Measurements from ENCODE around the gene MEMO1.
"Not testable (repeated sequence)": the region's sequence is repeated elsewhere in the genome, so short reads cannot be mapped to it uniquely, and the experiment has no call there.

MEMO1 gene

GRCh38 chr2:31997653-31998052 is 13.2 kb downstream of the MEMO1 start:
- no peak for DNase-seq

DNA sequence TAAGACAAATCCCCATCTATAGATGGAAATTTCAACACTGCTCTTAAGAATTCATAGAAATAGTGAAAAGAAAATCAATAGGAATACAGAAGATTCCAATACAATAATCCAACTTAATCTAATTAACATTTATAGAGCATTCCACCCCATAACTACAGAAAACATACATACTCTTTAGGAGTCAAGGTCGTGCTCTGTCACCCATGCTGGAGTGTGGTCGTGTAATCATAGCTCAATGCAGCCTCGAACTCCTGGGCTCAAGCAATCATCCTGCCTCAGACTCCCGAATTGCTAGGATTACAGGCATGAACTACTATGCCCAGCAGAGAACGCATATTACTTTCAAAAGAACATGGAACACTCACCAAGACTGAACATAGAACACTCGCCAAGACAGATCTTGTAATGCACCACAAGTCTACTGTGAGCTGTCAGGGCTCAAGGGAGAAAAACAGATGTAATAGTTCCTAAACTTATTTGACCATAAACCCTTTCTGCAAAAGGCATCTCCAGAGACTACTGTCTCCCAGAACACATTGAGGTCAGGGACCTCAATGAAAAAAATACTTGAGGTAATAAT is 14.1 kb downstream of the MEMO1 start:
- DNase-seq, result no peak

- no peak for DNase-seq
Observed at GRCh38 chr2:31992934-31993333, 17.9 kb downstream of the MEMO1 start.

DNA sequence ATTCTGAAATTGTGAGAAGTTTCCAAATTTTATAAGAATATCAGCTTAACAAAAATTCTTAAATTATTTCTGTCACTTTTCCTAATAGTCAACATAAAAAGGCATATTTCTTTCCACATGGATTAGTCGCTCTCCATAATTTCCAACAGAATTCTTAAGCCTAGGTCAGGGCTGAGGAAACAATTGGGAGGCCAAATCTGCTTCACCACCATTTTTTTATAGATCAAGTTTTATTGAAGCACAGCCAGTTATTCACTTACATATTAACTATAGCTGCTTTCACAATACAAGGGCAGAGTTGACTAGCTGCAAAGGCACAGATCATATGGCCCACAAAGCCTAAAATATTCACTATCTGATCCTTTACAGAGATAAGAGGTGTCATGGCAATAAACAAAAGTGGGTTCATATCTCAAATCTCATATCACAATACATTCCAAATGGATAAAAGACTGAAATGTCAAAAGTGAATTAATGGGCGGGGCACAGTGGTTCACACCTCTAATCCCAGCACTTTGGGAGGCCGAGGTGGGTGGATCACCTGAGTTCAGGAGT is 18.7 kb downstream of the MEMO1 start:
- DNase-seq, result no peak

GRCh38 chr2:31989946-31990345 is 20.9 kb downstream of the MEMO1 start:
- DNase-seq, result no peak

DNA sequence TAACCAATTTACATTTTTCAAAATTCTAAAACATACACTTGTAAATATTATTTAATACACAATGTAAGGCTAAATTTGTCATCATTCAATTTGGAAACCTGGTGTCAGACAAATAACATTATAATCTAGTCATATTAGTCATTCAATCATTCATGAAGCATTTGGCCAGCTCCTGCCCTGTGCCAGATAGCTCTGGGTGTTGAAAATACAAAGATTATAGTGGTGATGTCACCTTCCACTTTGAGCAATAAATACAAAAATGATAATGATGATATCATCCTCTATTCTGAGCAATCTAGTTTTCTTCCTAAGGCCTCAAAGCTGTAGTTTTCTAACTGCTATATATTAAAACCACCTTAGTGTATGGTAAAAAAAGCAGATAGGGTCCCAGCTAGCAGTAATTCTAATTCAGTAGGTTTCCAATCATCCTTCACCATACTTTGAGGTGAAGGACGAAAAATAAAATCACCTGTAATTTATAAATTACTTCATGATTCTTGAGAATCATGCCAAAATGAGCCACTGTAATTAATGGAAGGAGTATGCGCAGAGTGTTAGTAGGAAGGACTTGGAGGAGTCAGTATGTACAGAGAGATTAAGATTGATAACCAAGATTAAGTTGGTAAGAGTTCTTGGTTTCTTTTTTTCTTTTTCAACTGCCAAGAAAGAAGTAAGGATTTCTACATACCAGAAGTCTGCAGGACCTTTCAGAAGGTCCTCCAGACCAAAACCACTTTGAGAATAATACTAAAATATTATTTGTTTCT is 23.2 kb downstream of the MEMO1 start:
- DNase-seq, result no peak

DNA sequence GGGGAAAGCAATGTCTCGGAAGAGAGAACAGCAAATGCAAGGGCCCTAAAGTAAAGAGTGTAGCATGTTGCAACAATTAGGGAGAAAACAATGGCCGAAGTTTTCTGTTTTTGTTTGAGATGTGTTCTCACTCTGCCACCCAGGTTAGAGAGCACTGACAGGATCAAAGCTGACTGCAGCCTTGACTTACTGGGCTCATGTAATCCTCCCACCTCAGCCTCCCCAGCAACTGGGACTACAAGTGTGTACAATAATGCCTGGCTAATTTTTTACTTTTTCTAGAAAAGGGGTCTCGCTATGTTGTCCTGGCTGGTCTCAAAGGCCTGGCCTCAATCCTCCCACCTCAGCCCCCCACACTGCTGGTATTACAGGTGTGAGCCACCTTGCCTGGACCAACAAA is 23.9 kb downstream of the MEMO1 start:
- no peak for DNase-seq

- DNase-seq, result no peak
Observed at GRCh38 chr2:31983762-31984467, 26.9 kb downstream of the MEMO1 start.

- no peak for DNase-seq
Observed at GRCh38 chr2:31980674-31981356, 30.0 kb downstream of the MEMO1 start.

DNA sequence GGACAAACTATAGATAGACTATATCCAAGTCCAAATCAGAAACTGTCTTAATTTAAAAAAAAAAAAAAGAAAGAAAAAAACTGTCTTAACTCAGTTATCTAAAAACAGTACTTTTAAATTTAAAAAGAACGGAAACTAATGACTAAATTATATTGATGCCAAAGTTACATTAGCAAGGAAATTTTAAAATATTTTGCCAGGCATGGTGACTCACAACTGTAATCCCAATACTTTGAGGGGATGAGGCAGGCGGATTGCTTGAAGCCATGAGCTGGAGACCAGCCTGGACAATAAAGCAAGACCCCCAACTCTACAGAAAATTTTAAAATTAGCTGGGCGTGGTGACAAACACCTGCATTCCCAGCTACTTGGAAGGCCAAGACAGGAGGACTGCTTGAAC is 30.9 kb downstream of the MEMO1 start:
- no peak for DNase-seq

GRCh38 chr2:31979018-31979417 is 31.8 kb downstream of the MEMO1 start:
- DNase-seq, result no peak

GRCh38 chr2:31978436-31978835 is 32.4 kb downstream of the MEMO1 start:
- DNase-seq, result no peak

- DNase-seq, result no peak
Observed at GRCh38 chr2:31973665-31974064, 37.1 kb downstream of the MEMO1 start.

- no peak for DNase-seq
Observed at GRCh38 chr2:31972059-31972458, 38.7 kb downstream of the MEMO1 start.

DNA sequence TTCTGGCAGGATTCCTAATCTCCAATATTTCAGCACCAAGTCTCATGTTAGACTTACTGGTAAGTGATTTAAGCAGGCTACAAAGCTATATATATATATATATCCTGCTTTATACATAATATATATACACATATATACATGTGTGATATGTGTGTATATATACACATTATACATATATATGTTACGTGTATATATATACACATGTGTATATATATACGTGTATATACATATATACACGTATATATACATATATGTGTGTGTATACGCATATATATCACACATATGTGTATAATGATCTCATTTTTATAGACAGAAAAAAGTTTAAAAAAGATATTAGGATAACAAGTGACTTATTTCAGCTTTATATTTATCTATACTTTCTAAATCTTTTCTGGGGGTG is 41.6 kb downstream of the MEMO1 start:
- no peak for DNase-seq

- no peak for DNase-seq
Observed at GRCh38 chr2:31967790-31968189, 43.0 kb downstream of the MEMO1 start.

DNA sequence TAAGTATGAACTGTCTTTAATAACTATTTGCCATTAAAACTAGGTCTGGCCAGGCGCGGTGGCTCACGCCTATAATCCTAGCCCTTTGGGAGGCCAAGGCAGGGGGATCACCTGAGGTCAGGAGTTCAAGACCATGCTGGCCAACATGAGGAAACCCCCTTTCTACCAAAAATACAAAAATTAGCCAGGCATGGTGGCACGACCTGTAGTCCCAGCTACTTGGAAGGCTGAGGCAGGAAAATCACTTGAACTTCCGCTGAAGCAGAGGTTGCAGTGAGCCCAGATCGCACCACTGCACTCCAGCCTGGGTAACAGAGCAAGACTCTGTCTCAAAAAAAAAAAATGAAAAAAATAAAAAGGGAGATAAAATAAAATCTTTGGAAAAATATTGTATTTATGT is 44.4 kb downstream of the MEMO1 start:
- DNase-seq, result not testable (repeated sequence)

DNA sequence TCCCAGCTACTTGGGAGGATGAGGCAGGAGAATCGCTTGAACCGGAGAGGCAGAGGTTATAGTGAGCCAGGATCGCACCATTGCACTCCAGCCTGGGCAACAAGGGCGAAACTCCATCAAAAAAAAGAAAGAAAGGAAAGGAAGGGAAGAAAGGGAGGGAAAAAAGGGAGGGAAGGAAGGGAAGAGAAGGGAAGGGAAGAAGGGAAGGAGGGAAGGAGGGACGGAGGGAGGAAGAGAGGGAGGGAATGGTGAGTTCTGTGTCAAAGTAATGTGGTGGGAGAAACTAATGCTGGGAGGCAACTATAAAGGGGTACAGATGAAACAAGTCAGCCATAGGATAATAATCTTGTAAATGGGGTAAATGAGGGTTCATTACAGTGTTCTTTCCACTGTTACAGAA is 45.7 kb downstream of the MEMO1 start:
- DNase-seq, result no peak

GRCh38 chr2:31962757-31963361 is 47.9 kb downstream of the MEMO1 start:
- peak; percentile 94 for DNase-seq

DNA sequence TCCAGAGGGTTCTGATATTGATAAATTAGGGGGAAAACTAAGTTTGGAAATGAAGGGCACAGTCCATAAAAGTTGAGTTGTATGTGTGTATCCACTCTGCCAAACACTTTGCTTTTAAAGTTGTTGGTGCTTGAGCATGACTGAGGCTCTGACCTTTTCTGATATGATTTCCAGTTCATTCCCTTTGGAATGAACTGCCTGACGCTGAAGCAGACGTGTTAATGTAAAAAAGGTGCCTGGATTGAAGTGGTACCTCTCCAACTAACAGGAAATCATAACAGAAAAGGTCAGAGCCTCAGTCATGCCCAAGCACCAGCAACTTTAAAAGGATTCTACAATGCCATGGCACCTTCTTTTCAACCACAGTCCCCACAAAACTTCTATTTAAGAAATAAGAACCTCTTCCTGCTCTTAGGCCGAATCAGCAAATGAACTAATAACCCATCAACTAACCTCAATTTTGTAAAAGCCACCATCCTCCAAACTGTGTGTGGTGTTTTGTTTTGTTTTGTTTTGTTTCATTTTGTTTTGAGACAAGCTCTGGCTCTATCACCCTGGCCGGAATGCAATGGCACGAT is 52.6 kb downstream of the MEMO1 start:
- no peak for DNase-seq

DNA sequence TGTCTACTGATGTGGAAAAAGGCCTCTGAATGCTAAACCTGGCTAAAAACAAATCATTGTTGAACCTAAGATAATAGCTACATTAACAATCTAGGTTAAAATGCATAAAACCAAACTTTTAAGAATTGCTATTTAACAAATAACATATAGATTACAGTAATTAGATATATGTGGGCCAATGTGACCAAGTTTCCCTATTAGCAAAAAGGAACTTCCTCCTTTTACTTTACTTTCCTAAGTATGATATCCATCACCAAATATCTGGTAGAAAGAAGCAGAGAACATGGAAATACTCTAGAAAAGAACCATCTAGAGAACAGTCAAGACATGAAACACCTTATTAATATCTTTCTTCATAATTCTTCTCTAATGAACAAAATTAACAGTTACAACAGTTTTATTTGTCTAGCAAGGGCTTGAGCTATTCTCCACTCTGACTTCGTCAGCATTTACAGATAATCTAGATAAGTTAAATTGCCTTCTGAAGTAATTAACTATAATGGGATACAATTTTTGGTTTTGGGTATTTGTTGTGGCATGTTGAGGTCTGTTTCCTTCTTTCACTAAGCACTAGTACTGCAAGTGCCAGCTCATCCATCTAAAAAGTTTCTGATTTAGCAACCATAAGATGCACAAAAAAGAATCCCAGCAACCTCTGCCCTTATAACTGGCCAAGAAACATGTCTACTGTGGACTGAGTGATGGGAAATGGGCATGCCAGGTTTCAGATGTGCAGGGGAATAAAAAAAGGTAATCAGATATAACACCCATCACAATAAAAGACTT is 53.3 kb downstream of the MEMO1 start:
- DNase-seq, result no peak

GRCh38 chr2:31956934-31957333 is 53.9 kb downstream of the MEMO1 start:
- DNase-seq, result peak; percentile 32

Measured in RPMI8226 (cell line).